Spleen (tissue), 7 donors: ENCODE data around the gene AP1G2.

ENCODE experiments used
- CTCF ChIP-seq, 11 experiments: fragments of 200-600 bp in 7 of 11; fragments of 450-650 bp in 4 of 11; sonication (generic) in 4 of 11; IDR thresholded peaks in 8 of 11; conservative IDR thresholded peaks in 3 of 11; 1 replicate in 7 of 11; 2 replicates in 4 of 11; pipeline versions ENCODE4 v1.4.0 to v1.8.0; 2016 to 2021; ENCODE audit warnings: antibody characterized with exemption in 11 of 11, inconsistent platforms in 4 of 11, mild to moderate bottlenecking in 1 of 11
- POLR2AphosphoS5 ChIP-seq, 3 donors: sonication (generic); formaldehyde crosslinking; IDR thresholded peaks; one replicate each; pipeline ENCODE4 v1.5.1; 2017; ENCODE audit warnings: antibody characterized with exemption in 3 of 3
- donor health status: DM: no; HTN: no; CAD: no; lungs with moderate emphysema.
- donor health status: DM: no; HTN: no; CAD: no.
- donor health status: DM: no; HTN: no; CAD: no.

DNA sequence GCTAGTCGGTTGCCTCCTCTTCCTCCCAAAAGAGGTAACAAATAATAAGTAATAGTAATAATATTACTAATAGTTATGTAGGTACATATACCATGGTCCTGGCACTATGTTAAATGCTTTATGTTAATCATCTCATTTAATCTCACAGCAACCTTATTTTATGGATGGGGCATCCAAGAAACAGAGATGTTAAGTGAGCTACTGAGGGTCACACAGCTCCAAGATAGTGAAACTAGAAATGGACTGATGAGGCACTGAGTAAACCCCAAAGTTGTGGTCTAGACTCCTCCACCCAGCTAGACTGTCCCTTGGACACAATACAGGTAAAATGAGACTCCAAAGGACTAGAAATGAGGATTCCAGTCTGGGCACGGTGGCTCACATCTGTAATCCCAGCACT is 31.1 kb downstream of the AP1G2 start:
- TF ChIP-seq CTCF (IDR thresholded peaks at IDR 0.05 in 8 of 11, conservative IDR thresholded peaks at IDR 0.05 in 3 of 11) (no peak), POLR2AphosphoS5 (IDR thresholded peaks at IDR 0.05) (no peak)
